Tibial artery (tissue), 4 donors: Measurements from ENCODE around the gene IRF2BPL.

Experiments
- DNase-seq, 2 donors: peaks; one replicate each; pipeline ENCODE4 v3.0.0-alpha.2; 2019
- H3K27ac ChIP-seq, 2 donors: fragments of 200-600 bp; sonication (generic) in 1 of 2; 1 replicate in 1 of 2; 2 replicates in 1 of 2; pipeline ENCODE4 v1.5.1; 2018 to 2019; ENCODE audit warnings: mild to moderate bottlenecking in 1 of 2
- H3K27me3 ChIP-seq, 2 donors: fragments of 200-600 bp; sonication (generic) in 1 of 2; one replicate each; pipeline versions ENCODE4 v1.5.1 to v1.6.0; 2016 to 2019
- H3K36me3 ChIP-seq, 3 donors: fragments of 200-600 bp; sonication (generic) in 2 of 3; one replicate each; pipeline ENCODE4 v1.5.1; 2016 to 2019; ENCODE audit warnings: mild to moderate bottlenecking in 2 of 3
- H3K4me1 ChIP-seq, 4 donors: fragments of 200-600 bp; sonication (generic) in 2 of 4; 1 replicate in 3 of 4; 2 replicates in 1 of 4; pipeline ENCODE4 v1.5.1; 2016 to 2019
- H3K4me3 ChIP-seq, 2 donors: fragments of 200-600 bp; sonication (generic) in 1 of 2; 1 replicate in 1 of 2; 2 replicates in 1 of 2; pipeline ENCODE4 v1.5.1; 2018 to 2019; ENCODE audit warnings: mild to moderate bottlenecking in 2 of 2
- H3K9me3 ChIP-seq, 3 donors: fragments of 200-600 bp; sonication (generic) in 1 of 3; one replicate each; pipeline ENCODE4 v1.5.1; 2016 to 2019
- CTCF ChIP-seq, 2 experiments: fragments of 200-600 bp in 1 of 2; fragments of 450-650 bp in 1 of 2; IDR thresholded peaks; one replicate each; pipeline ENCODE4 v1.5.1; 2017 to 2019; ENCODE audit warnings: antibody characterized with exemption in 2 of 2, mild to moderate bottlenecking in 1 of 2, moderate library complexity in 1 of 2
- intact Hi-C: fragments of 100-400 bp; cut with DNase I; formaldehyde crosslinking; loops from one replicate; pipeline ENCODE4 v1.15.0; 2023; ENCODE audit warnings: low total_unique reads

Gene IRF2BPL

DNA sequence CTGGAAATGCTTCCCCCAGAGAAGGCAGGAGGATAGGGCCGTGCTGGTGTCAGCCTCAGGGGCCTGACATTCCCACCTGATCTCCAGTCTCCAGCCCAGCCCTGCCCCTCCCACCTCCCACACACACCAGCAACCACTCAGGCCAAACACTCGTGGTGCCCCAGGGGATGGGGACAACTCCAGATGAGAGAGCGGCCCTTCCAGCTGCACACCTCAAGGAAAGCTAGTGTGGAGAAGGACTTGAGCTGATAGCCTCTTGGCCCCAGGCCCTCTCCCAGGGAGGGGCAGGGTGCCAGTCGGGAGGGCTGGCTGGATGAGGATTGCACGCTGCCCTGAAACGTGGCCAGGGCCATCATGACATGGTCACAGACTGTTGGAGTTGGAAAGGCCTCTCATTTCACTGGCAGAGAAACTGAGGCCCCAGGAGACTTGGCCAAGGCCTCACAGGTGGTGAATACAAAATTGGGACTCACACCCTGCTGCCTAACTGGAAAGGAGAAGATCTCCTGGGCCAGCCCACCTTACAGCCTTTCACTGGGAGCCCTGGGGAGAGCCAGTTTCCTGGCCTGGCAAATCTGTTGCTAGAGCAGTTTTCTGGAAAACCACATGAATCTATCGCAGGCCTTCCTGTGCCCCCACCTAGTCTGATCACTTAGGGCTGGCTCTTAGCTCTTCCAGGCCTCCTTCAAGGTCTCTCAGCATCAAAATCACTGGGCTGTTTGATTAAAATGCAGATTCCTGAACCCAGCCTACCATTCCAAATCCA is 52.1 kb downstream of the IRF2BPL start:
- Histone ChIP-seq H3K36me3 (no peaks in the 10 kb centered on the region), H3K4me3 (no peak overlapping the region), H3K27me3 (no peaks in the 10 kb centered on the region), H3K4me1 (peaks cover 0 to 10% (median 3%) of the 10 kb centered on the region in 4 donors), H3K27ac (no peak overlapping the region), H3K9me3 (no peaks in the 10 kb centered on the region)
- DNase-seq = no peak
- TF ChIP-seq CTCF (IDR thresholded peaks at IDR 0.05) = no peak
- intact Hi-C loops = no loop called here

GRCh38 chr14:76975812-76976211 is 52.7 kb downstream of the IRF2BPL start:
- Histone ChIP-seq H3K4me3 (no peak overlapping the region), H3K9me3 (no peaks in the 10 kb centered on the region), H3K36me3 (no peaks in the 10 kb centered on the region), H3K27me3 (no peaks in the 10 kb centered on the region), H3K27ac (no peak overlapping the region), H3K4me1 (peaks cover 0 to 10% (median 3%) of the 10 kb centered on the region in 4 donors)
- intact Hi-C loops = no loop called here
- no peak for DNase-seq
- TF ChIP-seq CTCF (IDR thresholded peaks at IDR 0.05) = no peak

GRCh38 chr14:76975051-76975450 is 53.5 kb downstream of the IRF2BPL start:
- intact Hi-C loops = no loop called here
- Histone ChIP-seq H3K36me3 (no peaks in the 10 kb centered on the region), H3K27ac (no peak overlapping the region), H3K27me3 (no peaks in the 10 kb centered on the region), H3K9me3 (no peaks in the 10 kb centered on the region), H3K4me3 (no peak overlapping the region), H3K4me1 (peaks cover 0 to 10% (median 3%) of the 10 kb centered on the region in 4 donors)
- DNase-seq = no peak
- TF ChIP-seq CTCF (IDR thresholded peaks at IDR 0.05) = no peak
